Measurements from ENCODE around the gene KNCN.

The KNCN gene

DNA sequence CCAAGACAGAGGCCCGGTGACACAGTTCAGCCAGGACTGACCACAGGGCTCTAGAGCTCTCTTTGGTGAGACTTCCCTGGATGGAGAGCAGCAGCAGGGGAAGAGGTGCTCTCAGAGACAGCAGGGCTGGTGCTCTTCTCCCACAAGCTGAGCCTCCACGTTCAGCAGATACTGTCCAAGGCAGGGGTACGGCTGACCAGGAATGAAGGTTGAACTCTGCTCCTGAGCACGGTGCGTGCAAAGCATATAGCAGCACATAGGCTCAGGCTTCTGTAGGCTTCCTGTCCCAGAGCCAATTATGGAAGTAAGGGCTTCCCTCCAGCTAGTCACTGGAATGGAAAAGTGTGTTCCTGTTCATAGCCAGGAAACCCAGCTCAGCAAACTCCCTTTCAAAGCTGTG lies 37.9 kb downstream of the KNCN start:
- TF ChIP-seq, protein P1, sequence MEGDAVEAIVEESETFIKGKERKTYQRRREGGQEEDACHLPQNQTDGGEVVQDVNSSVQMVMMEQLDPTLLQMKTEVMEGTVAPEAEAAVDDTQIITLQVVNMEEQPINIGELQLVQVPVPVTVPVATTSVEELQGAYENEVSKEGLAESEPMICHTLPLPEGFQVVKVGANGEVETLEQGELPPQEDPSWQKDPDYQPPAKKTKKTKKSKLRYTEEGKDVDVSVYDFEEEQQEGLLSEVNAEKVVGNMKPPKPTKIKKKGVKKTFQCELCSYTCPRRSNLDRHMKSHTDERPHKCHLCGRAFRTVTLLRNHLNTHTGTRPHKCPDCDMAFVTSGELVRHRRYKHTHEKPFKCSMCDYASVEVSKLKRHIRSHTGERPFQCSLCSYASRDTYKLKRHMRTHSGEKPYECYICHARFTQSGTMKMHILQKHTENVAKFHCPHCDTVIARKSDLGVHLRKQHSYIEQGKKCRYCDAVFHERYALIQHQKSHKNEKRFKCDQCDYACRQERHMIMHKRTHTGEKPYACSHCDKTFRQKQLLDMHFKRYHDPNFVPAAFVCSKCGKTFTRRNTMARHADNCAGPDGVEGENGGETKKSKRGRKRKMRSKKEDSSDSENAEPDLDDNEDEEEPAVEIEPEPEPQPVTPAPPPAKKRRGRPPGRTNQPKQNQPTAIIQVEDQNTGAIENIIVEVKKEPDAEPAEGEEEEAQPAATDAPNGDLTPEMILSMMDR (IDR thresholded peaks at IDR 0.05; ENCODE audit: borderline replicate concordance, insufficient read depth, low read depth, low read length): no peak
- no peak overlapping the region for H3K4me3 ChIP-seq (ENCODE audit: low read depth, low read length)

DNA sequence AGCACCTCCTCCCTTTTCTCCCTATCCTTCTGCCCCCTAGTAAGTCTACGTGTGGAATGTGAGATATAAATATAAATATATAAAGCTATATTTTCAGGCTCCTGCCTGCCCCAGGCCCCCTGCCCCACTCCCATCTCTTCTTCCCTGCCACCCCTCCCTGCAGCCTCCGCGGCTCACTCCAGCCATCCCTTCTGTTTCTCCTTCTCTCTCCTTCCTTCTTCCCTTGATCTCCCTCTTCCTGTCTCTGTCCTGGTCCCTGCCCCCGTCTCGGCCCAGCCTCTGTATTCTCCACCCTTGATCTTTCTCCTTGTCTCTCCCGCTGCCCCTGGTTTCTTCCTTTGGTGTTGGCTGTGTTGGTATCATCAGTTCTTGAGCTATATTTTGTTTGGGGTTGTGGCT lies 38.7 kb downstream of the KNCN start:
- H3K4me3 ChIP-seq (ENCODE audit: low read depth, low read length): no peak overlapping the region
- TF ChIP-seq, protein P1 (IDR thresholded peaks at IDR 0.05; ENCODE audit: borderline replicate concordance, insufficient read depth, low read depth, low read length): no peak

DNA sequence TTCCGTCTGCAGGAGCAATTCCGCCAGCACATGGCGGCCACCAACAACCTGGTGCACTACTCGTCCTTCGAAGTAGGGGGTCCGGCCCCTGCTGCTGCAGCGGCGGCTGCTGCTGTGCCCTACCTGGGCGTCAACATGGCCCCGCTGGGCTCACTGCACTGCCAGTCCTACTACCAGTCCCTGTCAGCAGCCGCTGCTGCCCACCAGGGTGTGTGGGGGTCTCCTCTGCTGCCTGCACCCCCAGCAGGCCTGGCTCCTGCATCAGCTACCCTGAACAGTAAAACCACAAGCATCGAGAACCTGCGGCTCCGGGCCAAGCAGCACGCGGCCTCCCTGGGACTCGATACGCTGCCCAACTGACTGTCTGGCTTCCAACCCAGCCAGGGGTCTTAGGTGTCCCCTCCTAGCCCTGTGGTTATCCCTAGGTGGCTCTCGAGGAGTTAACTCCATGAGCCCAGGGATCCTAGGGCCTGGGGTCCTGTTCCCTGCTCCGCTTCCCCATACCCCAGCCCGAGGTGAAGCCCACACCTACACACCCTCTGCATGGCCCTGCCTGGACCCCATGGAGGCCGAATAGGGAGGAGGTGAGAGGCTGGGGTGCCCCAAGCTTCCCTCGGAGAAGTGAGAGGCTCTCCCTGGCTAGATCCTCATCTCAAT lies 39.2 kb downstream of the KNCN start:
- H3K4me3 ChIP-seq (ENCODE audit: low read depth, low read length): no peak overlapping the region
- TF ChIP-seq, protein P1 (IDR thresholded peaks at IDR 0.05; ENCODE audit: borderline replicate concordance, insufficient read depth, low read depth, low read length): no peak

DNA sequence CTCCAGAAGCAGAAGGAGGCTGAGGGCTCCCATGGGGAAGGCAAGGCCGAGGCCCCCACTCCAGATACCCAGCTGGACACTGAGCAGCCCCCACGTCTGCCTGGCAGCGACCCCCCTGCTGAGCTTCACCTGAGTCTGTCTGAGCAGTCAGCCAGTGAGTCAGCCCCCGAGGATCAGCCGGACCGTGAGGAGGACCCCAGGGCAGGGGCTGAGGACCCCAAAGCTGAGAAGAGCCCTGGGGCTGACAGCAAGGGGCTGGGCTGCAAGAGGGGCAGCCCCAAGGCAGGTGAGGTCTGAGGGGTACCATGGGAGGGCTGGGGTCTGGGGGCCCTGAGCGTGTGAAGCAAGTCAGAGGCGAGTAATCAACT lies 40.5 kb downstream of the KNCN start:
- no peak overlapping the region for H3K4me3 ChIP-seq (ENCODE audit: low read depth, low read length)
- TF ChIP-seq, protein P1 (IDR thresholded peaks at IDR 0.05; ENCODE audit: borderline replicate concordance, insufficient read depth, low read depth, low read length): no peak

DNA sequence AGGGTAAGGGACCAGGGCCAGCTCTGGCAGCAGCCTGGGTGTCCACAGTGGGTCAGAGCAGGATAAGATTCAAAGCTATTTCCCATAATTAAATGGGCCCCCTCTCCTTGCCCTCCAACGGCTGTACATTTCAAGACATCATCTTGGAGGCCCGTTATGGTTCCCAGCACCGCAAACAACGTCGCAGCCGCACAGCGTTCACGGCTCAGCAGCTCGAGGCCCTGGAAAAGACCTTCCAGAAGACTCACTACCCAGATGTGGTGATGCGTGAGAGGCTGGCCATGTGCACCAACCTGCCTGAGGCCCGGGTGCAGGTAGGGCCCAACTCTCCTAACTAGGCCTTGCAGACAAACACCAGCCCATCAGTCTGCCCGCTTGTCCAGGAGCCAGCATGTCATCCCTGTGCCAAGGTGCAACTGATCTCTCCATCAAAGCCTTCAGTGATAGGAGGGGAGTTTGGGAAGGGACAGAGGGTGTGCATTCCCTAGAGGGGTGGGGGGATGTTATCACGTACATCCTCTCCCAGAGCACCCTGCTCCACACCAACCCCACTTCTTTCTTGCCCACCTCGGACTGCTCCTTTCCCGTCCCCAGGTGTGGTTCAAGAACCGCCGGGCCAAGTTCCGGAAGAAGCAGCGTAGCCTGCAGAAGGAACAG lies 41.0 kb downstream of the KNCN start:
- no peak overlapping the region for H3K4me3 ChIP-seq (ENCODE audit: low read depth, low read length)
- TF ChIP-seq, protein P1 (IDR thresholded peaks at IDR 0.05; ENCODE audit: borderline replicate concordance, insufficient read depth, low read depth, low read length): no peak

DNA sequence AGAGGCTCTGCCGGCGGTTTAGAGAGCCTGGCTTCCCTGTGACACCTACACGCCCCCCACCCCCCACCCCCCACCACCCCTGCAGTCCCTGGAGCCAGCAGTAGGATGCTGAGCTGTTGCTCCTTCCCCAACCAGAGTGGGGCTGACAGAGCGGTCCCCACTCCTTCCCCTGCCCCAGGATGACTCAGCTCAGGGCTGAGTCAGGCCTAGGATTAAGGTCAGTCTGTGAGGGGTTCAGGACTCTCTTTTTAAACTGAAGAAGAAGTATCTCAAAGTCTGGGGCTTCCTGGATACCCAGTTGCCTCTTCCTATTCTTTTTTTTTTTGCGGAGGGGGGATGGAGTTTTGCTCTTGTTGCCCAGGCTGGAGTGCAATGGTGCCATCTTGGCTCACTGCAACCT lies 42.7 kb downstream of the KNCN start:
- TF ChIP-seq, protein P1 (IDR thresholded peaks at IDR 0.05; ENCODE audit: borderline replicate concordance, insufficient read depth, low read depth, low read length): no peak
- no peak overlapping the region for H3K4me3 ChIP-seq (ENCODE audit: low read depth, low read length)

All from GM12875 (cell line).